ENCODE measurements around the gene NUCKS1.

NUCKS1 gene

GRCh38 chr1:205782627-205783432 is 32.8 kb upstream of the NUCKS1 start:
- peak; percentile 7 for DNase-seq (ENCODE audit: low read depth)

GRCh38 chr1:205780335-205780734 is 30.4 kb upstream of the NUCKS1 start:
- no peak overlapping the region for H3K4me3 ChIP-seq (ENCODE audit: control insufficient read depth, low read depth, low read length)
- no peak for DNase-seq (ENCODE audit: low read depth)
- TF ChIP-seq, protein P1, sequence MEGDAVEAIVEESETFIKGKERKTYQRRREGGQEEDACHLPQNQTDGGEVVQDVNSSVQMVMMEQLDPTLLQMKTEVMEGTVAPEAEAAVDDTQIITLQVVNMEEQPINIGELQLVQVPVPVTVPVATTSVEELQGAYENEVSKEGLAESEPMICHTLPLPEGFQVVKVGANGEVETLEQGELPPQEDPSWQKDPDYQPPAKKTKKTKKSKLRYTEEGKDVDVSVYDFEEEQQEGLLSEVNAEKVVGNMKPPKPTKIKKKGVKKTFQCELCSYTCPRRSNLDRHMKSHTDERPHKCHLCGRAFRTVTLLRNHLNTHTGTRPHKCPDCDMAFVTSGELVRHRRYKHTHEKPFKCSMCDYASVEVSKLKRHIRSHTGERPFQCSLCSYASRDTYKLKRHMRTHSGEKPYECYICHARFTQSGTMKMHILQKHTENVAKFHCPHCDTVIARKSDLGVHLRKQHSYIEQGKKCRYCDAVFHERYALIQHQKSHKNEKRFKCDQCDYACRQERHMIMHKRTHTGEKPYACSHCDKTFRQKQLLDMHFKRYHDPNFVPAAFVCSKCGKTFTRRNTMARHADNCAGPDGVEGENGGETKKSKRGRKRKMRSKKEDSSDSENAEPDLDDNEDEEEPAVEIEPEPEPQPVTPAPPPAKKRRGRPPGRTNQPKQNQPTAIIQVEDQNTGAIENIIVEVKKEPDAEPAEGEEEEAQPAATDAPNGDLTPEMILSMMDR (conservative IDR thresholded peaks at IDR 0.05; ENCODE audit: control insufficient read depth, insufficient read depth, low read depth, low read length), result no peak

More at GRCh38 chr1:205782627-205783432, 32.8 kb upstream of the NUCKS1 start:
- TF ChIP-seq, protein P1 (conservative IDR thresholded peaks at IDR 0.05; ENCODE audit: control insufficient read depth, insufficient read depth, low read depth, low read length), result no peak
- H3K4me3 ChIP-seq (ENCODE audit: control insufficient read depth, low read depth, low read length), result no peak overlapping the region

- no peak for DNase-seq (ENCODE audit: low read depth)
- H3K4me3 ChIP-seq (ENCODE audit: control insufficient read depth, low read depth, low read length), result no peak overlapping the region
- TF ChIP-seq, protein P1 (conservative IDR thresholded peaks at IDR 0.05; ENCODE audit: control insufficient read depth, insufficient read depth, low read depth, low read length), result no peak
Measured at GRCh38 chr1:205777994-205778393, 28.0 kb upstream of the NUCKS1 start.

DNA sequence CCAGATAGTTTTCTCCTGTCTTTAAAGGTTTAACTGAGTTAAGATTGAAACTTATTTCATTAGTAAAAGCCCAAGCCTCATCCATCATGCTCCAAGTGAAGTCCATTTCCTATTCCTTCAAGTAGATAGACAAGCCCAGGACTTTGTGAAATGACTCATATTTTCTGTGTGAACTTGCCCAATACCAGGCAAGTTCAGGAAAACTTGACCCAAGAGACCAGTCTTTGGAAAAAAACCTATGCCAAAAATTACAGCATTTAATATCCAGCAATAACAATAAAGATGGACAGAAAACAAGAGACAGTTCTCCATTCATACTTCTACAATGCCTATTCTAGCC is 25.7 kb upstream of the NUCKS1 start:
- TF ChIP-seq, protein P1 (conservative IDR thresholded peaks at IDR 0.05; ENCODE audit: control insufficient read depth, insufficient read depth, low read depth, low read length), result no peak
- peak; percentile 81 for DNase-seq (ENCODE audit: low read depth)
- H3K4me3 ChIP-seq (ENCODE audit: control insufficient read depth, low read depth, low read length), result peak overlapping the region; percentile 95

DNA sequence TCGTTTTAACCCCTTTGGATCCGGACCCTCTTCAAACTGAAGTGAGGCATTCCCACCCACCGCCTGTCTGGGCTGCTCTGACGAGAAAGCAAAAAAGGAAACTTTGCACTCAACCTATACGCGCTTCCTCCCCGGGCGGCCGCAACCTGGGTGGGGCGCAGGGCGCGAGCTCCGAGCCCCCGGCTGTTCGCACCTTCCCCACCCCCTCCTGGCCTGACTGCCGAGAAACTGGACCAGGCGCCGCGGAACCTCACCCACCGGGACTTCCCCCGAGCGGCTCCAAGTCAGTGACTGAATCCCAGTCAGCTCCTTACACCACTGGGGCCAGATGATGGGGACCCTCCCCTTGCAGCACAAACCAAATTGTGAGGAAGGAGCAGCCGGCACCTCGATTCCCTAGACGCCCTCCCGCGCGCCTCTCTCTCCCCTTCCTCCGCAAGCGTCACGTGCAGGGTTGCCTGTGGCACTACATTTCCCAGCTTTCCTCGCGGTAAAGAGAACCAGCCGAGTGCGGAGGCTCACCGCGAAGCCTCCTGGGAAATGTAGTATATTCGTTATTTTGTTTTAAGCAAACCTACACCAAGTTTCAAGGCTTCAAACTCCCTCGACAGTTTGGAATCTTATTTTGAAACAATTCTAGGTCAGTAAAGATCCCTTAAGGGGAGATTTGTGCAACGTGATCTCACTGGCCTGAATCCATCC is 25.2 kb upstream of the NUCKS1 start, which contains the start of gene RAB29:
Gene RAB29 (minus strand): TSS at position 468 of the 702 bp plus-strand sequence. CDS start 526 bp downstream, outside the sequence.
- TF ChIP-seq, protein P1 (conservative IDR thresholded peaks at IDR 0.05; ENCODE audit: control insufficient read depth, insufficient read depth, low read depth, low read length), result no peak
- H3K4me3 ChIP-seq (ENCODE audit: control insufficient read depth, low read depth, low read length), result peak within 1 kb of the TSS; percentile 95
- DNase-seq (ENCODE audit: low read depth), result peak; percentile 80

DNA sequence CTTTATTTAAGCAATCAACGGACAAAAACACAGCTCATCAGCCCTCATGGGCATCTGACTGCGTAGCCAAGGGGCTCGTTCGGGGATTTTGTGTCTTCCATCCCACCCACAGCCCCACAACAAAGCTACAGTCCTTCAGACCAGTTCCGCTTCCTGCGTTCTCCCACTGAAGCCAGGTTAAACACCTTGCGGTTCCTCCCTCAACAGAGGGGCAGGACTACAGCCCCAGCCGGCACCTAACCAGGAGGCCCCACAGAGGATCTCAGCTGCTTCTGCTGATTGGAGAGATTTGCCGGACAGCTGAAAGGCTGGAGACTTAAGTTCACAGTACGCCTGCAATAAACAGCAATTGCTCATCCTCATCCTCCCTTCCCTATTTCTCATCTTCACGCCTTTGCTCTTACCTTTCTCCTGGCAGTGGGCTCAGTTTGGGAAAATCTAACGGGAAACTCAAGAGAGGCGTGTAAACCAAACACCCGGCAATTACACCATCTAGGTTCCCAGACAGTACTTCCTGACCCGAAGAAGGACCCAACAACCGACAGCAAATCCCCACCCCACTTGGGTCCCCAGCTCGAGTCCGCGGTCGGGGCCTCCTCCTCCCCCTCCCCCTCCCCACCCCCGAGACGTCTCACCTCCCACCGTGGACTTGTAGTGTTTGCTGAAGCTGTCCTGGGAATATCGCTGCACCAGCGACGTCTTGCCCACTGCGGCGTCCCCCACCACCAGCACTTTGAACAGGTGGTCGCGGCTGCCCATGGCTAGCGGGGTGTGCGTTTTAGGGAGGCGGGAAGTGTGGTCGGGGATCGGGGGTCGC is 24.4 kb upstream of the NUCKS1 start:
- H3K4me3 ChIP-seq (ENCODE audit: control insufficient read depth, low read depth, low read length), result peak overlapping the region; percentile 95
- TF ChIP-seq, protein P1 (conservative IDR thresholded peaks at IDR 0.05; ENCODE audit: control insufficient read depth, insufficient read depth, low read depth, low read length), result no peak
- DNase-seq (ENCODE audit: low read depth), result no peak

All from fibroblast of mammary gland (primary cell).